ENCODE results near the gene WDFY3.

WDFY3 gene

GRCh38 chr4:84892950-84893349 is 73.5 kb downstream of the WDFY3 start:
- DNase-seq (ENCODE audit: extremely low read depth, low read depth), result no peak
- TF ChIP-seq CTCF (IDR thresholded peaks at IDR 0.05; ENCODE audit: low read depth, low read length, missing control alignments), result no peak
- no peak overlapping the region for H3K4me3 ChIP-seq (replicated peaks; ENCODE audit: low read depth, low read length)

- no peak for DNase-seq (ENCODE audit: extremely low read depth, low read depth)
- TF ChIP-seq CTCF (IDR thresholded peaks at IDR 0.05; ENCODE audit: low read depth, low read length, missing control alignments), result no peak
These were observed 78.7 kb downstream of the WDFY3 start for GRCh38 chr4:84887824-84888223.

GRCh38 chr4:84879651-84880200 is 86.8 kb downstream of the WDFY3 start:
- no peak for DNase-seq (ENCODE audit: extremely low read depth, low read depth)
- no peak overlapping the region for H3K4me3 ChIP-seq (replicated peaks; ENCODE audit: low read depth, low read length)
- no peak for TF ChIP-seq CTCF (IDR thresholded peaks at IDR 0.05; ENCODE audit: low read depth, low read length, missing control alignments)

More at GRCh38 chr4:84887824-84888223, 78.7 kb downstream of the WDFY3 start:
- H3K4me3 ChIP-seq (replicated peaks; ENCODE audit: low read depth, low read length), result no peak overlapping the region

GRCh38 chr4:84878546-84878945 is 87.9 kb downstream of the WDFY3 start:
- H3K4me3 ChIP-seq (replicated peaks; ENCODE audit: low read depth, low read length), result no peak overlapping the region
- TF ChIP-seq CTCF (IDR thresholded peaks at IDR 0.05; ENCODE audit: low read depth, low read length, missing control alignments), result no peak
- no peak for DNase-seq (ENCODE audit: extremely low read depth, low read depth)

GRCh38 chr4:84878090-84878489 is 88.4 kb downstream of the WDFY3 start:
- TF ChIP-seq CTCF (IDR thresholded peaks at IDR 0.05; ENCODE audit: low read depth, low read length, missing control alignments), result no peak
- no peak overlapping the region for H3K4me3 ChIP-seq (replicated peaks; ENCODE audit: low read depth, low read length)
- peak; percentile 22 for DNase-seq (ENCODE audit: extremely low read depth, low read depth)

GRCh38 chr4:84877051-84877833 is 89.2 kb downstream of the WDFY3 start:
- TF ChIP-seq CTCF (IDR thresholded peaks at IDR 0.05; ENCODE audit: low read depth, low read length, missing control alignments), result no peak
- no peak for DNase-seq (ENCODE audit: extremely low read depth, low read depth)
- no peak overlapping the region for H3K4me3 ChIP-seq (replicated peaks; ENCODE audit: low read depth, low read length)

All from HFF-Myc (cell line).